Hematopoietic multipotent progenitor cell treated with erythropoietin and hydrocortisone succinate and interleukin-3 and kit ligand, for 17 days (in vitro differentiated cells): ENCODE measurements around the gene PRDM16.

Source experiments
- DNase-seq: peaks from one replicate; pipeline ENCODE4 v3.0.0-alpha.2; 2015; ENCODE audit warnings: low spot score

PRDM16 gene

DNA sequence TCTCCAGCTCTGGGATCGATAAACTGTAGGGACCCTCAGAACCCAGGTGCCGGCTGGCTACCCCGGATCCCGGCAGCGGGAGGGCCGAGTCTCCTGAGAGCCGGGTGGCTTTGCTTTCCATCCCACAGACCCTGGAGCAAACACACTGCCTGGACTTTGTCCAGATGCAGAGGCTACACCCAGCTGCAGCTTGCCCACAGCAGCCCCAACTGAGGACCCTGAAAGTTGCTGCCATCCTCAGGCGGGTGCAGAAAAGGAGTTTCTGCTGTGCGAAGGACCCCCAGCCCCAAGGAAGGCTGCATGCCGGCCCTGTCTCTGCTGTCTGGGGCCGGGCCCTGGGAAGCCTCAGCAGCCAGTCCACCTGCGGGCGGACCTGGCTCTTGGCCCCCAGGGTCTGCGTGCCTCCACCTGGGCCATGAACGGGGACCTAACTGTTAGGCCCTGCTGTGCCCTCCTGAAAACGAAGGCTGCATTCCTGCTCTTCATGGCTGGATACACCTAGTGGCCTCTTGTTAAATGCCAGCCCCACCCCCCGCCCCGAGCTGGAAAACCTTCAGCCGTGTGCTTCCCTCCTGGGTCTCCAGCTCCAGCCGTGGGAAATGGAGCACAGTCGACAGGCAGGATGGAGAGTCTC lies 287.9 kb downstream of the PRDM16 start:
- no peak for DNase-seq

DNA sequence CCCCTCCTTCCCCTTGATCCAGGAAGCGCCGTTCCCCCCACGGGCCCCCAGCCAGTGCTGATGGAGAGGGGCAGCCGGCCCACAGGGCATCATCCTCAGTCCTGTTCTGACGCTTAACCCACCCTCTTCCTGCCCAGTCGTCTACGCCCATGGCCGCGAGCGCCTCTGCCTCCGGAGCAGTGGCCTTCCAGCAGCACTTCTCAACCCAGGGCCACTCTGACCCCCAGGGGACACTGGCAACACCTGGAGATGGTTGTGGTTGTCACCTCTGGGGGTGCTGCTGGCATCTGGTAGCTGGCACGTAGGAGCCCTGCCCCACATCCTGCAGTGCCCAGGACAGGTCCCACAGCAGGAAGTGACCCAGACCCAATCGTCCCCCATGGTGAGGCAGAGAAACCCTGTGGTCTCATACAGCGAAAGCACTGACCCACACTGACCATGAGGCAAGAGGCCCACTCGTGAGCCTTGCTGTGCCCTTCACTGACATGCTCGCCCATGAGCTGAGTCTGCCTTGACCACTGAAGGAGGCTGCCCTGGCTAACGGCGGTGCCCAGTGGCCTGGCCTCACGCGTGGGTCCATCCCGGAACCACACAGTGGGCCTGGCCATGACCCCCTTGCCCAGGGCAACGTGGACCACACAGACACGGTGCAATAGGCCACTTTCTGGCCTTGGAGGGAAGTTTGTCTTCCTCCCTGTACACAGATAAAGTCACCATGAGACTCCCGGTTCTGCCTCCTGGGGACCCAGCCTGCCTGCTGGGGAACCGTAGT lies 288.7 kb downstream of the PRDM16 start:
- no peak for DNase-seq

DNA sequence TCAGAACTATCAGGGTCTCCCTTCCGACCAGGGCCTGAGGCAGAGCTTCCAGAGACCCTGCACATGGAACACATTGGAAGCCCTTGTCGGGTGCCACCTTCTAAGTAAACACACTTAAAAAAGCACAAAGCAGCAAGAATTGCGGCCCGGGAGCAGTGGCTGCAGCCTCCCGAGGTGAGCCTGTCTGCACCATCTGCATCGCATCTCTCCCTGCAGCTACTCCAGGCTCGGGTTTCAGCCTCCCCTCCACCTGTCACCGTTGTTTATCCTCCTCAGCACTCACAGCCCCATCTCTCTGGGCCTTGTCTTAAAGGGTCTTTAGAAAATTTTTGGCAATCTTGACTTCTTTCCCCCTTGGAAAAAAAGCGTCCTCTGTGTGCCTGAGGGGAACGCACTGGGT lies 290.3 kb downstream of the PRDM16 start:
- DNase-seq: no peak

DNA sequence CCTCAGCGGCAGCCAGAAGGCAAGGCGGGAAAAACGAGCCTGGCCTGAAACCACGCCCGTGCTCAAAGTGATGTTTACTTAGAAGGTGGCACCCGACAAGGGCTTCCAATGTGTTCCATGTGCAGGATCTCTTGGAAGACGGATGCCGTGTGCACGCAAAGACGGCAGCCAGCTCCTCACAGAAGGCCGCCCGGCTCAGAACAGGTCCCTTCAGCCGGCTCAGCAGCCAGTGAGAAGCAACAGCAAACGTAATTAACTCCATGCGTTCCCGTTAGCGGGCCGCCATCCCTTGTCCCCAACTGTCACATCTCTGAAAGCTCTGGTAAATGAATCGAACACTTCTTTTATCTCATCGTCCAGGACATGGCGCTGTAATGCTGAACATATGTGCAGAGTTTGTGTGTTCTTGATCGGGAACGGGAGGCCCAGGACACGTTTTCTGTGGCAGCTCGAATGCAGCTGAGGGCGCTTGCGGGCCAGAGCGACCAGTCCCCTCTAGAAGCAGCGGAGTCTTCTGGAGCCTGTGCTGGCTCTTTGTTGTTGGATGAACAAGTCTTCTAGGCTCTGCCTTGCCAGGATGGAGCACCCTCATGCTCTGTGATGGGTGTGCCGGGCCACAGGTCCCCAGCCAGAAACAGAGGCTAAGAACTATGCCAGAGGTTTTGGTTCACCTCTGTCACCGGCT lies 290.9 kb downstream of the PRDM16 start:
- DNase-seq: no peak

DNA sequence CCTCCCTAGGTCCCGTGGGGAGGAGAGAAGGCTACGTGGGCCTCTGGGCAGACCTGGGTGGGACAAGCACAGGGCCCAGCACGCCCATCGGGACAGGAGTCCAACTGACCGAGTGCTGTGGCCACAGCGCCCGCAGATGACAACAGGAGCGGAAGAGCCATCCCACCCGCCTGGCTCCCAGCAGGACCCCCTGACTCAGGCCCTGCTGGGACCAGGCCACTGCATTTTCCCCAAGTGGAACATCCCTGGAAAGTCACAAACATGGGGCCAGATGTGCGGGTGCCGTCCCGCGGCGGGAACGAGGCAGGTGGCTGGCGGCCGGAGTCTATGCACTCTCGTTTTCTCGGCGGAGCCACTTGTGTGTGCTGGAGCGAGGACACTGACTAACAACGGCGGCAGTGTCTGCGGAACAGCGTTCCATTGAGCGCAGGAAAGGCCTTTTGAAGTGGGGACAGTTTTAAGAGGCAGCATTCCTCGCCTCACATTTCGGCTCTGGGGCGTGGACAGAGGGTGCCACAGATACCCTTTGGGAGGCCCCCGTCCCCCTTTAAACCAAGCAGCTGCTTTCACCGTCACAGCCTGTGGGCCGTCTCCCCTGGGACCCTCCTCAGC lies 291.7 kb downstream of the PRDM16 start:
- no peak for DNase-seq

DNA sequence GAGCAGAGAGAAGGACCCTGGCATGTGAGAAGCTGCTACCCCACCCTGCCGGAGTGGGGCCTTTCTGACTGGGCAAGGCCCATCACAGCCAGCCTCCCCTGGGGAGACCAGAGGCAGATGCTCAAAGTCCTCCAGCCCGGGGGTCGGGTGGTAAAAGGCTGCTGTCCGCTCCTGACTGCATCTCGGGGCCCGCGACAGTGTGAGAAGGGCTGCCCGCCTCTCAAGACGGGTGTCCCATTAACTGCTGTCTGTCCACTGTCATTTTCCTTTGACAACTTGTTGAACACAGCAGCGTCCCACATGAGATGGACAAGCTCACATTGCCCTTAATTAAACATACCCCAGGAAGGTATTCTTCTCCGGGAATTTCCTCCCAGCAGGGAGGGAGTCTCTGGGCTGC lies 294.0 kb downstream of the PRDM16 start:
- DNase-seq: no peak

DNA sequence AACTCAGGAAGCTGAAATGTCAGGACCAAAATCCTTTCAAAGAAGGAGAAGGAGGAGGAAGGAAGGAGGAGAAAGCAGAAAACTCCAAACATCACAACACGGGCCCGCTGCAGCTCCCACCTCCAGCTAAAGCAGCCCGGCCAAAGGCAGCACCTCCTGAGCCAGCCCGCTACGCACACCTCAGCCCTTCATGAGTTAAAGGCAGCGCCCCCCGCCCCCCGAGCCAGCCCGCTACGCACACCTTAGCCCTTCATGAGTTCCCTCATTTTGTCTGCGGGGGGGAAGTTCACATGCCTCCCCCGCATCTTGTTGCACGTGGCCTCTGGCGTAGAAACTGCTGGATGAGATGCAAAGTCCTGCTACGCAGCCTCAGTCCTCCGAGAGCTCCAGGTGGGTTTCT lies 294.8 kb downstream of the PRDM16 start:
- no peak for DNase-seq

DNA sequence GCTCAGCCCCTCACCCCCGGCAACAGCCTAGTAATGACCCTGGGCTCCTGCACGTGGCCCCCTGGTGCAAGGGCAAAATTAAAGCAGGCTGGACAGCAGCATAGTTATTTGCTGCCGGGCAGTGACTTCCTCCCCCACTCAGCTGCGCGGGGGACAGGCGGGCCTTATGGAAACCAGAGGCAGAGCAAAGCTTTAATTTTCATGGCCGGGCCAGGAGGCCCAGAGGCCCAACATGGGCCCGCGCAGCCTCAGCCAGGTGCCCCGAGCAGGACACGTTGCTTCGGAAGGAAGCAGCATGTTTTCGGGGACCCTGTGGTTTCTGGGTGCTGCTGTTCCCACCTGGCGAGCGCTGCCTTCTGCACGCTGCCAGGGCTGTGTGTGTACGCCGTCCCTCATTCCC lies 295.5 kb downstream of the PRDM16 start:
- no peak for DNase-seq

DNA sequence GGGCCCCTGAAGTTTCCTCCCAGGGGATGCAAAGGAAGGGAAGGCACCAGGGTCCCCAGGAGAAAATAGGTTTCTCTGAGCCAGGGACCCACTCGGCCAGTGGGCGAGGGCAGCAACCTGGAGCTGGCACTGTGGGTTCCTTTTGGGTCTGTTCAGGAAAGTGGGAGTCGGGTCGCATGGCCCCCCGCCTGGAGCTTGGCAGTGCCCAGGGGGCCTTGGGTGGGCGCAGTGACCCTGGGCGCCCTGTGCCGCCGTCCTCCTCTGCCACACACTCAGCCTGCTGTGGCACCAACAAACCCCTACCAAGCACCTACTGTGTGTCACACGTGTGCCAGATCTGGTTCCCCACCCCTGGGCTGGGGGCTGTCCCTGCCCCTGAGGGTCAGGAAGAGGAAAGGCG lies 296.0 kb downstream of the PRDM16 start:
- DNase-seq: no peak

DNA sequence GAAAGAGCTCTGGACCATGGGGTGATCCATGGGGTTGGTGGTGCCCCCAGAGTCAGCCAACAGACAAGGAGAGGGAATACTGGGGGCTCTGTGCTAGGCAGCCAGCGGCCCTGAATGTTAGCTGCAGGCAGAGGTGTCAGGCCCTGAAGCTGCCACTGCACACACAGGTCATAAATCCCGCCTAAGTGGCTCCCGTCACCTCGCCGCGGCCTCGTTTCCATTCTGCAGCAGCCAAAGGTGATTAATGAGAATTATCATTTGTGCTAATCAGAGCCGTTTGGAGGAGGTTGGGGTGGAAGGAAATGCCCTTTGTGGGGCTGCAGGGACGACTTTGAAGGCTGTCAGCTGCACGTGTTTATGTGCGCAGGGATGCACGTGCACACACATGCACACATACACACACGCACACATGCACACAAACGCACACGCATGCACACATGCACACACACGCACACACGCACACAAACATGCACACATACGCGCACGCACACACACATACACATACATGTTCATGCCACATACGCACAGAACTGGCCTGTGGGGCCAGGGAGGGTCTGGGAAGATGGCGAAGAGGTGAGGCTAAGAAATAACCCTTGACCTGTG lies 296.6 kb downstream of the PRDM16 start:
- DNase-seq: no peak

DNA sequence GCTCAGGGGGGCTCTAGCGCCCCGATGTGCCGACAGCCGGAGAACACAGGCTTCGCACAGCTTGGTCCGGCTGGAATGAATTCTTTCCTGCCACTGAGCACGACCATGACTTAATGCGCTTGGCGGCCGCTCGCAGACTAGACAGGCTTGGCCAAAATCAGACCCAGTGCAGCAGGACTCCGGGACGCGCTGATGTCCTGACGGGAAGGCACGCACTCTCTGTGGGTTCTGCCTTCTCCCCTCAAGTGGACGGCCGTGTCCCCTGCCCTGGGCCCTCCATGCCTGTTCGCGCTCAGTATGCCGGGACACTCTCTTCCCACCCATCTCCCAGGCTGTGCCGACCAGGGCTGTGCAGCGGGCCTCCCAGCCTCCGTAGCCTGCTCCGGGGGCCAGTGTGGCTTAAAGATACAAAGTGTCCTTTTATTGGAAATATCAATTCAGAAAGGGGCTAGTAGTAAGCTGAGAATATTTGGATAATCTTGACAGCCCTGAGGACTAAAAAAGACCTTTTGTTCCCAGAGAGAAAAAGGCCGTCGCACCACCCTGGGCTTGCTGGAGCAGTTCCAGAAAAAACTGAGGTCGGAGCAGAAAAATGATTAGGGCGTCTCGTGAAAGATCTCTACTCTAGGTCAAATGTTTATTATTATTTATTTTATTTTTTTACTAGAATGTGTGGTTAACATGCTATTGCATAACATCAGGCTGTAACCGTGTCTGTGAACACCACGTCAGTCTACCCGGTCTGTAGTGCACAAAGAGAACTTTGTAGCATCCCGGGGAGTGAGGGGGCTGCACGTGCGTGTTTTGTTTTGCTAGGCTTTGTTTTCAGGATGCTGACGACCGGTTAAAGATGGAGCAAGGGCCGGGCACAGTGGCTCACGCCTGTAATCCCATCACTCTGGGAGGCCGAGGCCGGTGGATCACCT lies 297.4 kb downstream of the PRDM16 start:
- DNase-seq: no peak

DNA sequence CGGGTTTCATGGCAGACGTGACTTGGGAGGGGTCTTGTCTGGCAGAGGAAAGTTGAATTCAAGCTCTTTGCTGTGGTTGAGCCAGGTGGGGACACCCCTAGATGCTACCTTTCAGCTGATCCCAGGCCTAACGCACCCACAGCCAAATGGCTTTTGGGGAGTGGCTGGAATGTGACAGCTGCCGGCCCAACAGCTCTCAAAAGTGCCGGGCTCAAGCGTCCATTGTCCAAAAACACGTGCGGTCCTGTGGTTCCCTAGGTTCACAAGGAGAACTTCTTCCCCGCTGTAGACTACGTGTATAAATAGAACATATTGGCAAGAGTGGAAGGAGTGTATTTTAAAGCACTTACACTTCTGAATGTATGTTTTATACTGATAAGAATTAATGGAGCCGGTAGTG lies 298.4 kb downstream of the PRDM16 start:
- DNase-seq: no peak

DNA sequence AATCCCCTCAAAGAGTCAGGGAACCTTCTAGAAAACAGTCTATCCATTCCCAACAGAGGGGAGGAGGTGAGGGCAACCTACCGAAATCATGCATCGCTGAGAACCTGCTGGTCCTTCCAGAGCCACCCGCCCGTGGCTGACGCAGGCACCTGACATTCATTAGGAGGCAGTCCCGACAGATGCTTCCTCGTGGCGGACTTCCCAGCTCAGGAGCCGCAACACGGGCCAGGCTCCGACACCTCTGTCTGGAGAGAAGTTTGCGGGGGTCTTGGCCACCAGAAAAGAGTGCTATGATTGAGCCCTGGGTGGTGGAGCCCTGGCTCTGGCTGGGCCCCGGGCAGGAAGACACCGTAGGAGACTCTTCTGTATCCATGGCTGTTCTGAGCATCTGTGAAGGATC lies 299.1 kb downstream of the PRDM16 start:
- DNase-seq: no peak

DNA sequence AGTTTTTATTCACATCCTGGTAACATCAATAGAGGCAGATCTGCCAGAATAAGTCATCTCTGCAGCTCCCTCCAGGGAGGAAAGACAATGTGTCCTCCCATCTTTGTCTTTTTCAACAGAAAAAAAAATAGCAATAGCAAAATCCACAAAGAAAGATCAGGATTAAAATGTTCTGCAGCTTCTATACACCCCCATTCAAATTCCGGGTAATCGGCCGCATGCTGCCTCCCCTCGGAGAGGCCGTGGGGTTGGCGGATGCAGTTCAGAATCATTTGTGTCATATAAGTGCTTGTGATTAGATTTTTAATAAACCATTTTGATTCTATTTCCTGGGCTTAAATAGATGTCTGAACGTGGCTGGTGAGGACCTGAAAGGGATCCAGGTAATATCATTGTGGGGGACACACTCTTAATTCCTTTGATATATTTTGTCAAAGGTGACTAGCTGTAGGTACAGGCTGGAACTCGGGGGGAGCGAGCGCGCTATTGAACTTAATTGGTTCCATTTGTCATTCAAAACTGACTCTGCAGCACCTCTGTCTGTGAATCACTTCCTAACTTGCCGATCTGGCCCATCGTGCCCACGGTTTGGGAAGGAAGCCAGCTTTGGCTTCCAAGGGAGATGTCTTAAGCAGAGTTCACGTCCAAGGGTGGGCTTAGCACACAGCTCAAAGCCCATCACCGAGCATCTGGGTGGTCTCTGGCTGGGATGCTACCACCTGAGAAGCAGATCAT lies 299.9 kb downstream of the PRDM16 start:
- no peak for DNase-seq

DNA sequence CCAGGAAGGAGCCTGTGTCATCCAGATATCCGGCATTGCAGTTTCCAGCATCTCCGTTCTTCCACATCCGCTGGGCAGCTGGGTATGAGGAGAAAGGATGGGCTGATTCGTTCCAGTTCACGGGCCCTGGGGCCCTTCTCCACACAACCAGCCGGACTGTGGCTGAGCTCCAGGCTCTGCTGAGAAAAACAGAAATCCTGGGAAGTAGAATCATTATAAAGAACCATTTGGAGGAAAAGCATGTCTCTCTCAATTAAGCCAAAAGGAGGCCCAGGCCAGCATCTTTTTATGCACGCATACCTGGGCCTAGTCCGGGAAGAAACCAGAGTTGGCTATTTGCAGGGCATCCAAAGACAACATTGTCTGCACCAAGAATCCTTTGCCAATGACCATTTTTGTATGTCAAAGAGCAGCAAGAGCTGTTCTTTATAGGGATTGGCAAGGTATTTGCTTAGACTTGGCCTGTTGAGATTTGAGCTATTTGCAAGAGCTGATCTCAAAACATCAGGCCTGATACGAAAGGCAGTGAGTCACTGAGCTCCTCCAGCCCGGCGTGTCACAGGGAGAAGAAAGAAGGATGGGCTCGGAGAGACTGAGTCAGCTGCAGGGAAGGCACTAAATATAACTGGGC lies 300.6 kb downstream of the PRDM16 start:
- no peak for DNase-seq

DNA sequence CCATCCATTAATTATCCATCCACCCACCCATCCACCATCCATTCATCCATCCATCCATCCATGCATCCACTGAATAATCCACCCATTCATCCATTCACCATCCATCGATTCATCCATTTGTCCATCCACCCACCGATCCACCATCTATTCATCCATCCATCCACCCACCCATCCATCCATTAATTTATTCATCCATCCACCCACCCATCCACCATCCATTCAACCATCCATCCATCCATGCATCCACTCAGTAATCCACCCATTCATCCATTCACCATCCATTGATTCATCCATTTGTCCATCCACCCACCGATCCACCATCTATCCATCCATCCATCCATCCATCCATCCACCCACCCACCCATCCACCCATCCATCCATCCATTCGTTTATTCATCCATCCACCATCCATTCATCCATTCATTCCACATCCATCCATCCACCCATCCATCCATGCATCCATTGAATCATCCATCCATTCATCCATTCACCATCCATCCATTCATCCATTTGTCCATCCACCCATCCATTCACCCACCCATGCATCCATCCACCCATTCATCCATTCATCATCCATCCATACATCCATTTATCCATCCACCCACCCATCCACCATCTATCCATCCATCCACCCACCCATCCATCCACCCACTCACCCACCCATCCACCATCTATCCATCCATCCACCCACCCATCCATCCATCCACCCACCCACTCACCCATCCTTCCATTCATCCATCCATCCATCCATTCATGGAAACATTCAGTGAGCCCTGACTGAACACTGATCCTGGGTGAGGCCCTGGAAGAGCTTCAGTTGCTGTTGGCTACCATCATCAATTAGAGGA lies 302.1 kb downstream of the PRDM16 start:
- no peak for DNase-seq

DNA sequence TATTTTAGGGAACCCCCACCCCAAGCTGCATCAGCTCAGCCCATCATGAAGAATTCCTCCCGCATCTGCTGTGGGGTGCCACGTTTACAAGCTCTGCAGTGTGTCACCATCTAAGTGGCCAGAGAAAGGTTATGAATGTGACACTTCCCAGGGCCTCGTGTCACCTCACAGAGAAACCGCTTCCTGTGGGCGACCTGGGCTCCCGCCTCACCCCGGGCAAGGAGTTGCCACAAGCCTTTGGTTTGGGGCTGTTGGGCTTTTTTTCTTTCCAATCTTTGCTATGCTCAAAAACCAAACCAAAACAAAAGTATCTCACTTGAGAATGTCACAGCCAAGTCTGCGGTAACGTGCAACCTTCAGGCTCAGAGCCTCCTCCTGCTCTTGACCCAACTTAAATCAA lies 303.3 kb downstream of the PRDM16 start:
- no peak for DNase-seq

DNA sequence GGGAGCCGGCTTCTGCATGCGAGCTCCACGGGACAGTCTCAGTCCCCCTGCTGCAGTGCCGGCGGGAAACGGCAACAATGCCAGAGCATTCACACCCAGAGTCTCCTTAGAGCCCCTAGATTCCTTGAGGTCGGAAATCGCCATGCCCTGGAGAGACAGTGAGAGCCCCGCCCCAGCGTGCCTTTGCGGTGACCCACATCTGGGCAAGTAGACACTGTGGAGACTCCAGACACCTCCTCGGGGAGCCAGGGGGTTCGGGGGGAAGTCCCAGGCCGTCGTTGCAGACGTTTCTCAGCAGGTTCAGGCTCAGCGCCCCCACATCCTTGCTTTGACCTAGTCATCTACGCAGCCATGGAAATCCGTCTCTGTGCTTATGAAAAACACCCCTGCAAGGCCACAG lies 304.2 kb downstream of the PRDM16 start:
- DNase-seq: no peak

DNA sequence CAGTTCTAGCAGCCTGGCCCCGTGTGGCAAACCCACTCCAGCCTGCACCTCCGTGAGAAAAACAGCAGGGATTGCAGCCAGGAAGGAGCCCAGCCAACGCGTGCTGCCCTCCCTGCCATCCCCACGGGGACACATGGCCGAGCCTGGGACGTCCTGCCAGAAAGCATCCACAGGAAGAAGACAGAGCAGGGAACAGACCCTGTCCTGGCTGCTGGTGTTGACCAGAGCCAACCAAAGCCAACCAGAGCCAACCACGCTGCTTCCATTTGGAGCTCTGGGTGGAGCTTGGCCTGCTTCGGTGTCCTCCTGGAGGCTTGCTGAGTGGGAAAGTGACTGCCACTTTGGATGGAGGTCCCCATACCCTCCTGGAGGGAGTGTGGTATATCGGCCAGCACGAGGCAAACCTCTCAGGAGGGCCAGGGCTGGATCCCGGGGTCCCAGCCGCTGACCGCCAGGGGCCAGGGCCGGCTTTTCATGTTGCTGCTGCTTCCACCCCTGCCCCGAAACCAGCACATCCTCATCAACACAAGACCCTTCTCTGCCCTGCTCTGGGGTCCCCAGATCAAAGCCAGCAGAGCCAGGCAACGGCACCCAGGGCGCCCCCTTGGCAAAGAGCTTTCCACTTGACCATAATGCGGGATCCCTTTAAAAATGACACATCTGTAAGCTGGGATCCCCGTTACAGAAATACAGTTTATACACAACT lies 304.9 kb downstream of the PRDM16 start:
- DNase-seq: no peak
